ENCODE results near the gene MRNIP.

MRNIP gene, protein sequence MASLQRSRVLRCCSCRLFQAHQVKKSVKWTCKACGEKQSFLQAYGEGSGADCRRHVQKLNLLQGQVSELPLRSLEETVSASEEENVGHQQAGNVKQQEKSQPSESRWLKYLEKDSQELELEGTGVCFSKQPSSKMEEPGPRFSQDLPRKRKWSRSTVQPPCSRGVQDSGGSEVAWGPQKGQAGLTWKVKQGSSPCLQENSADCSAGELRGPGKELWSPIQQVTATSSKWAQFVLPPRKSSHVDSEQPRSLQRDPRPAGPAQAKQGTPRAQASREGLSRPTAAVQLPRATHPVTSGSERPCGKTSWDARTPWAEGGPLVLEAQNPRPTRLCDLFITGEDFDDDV

DNA sequence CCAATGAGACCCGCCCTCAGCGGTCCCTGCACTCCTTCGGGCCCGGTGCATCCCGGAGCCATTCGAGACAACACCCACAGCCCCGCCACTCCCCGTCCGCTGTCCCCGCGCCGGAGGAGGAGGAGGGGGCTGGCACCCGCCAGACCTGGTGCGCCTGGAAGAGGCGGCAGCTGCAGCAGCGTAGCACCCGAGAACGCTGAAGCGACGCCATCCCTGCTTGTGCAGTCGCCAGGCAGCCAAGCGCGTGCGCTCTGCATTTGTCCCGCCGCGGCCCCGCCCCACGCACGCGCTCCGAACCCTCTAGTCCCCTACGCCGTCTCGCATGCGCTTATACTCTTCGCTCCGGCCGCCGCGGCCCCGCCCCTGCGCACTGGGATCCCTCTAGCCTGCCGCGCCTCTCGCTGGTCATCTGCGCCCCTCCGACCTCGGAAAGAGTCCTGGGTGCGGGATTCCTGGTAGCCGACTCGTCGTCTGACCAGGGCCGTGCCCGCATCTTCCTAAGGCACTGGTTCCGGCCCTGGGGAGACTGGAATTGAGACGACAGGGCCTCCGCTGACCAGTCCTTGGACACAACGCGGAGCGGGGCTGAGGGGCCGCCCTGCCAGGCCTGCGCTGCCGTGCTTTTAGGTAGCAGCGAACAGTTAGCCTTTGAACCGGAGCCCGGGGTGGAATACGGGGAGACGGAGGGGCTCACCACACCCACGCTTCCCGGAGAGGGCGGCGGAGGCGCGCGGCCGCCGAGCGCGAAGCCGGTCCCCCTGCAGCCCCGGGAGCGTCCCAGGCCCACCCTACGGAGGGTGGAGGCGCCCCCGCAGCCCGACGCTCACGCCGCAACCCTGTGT lies at the start of gene MRNIP:
Gene MRNIP, minus strand, starts transcription at position 232 of the 842 bp plus-strand sequence. Its CDS starts 21 bp downstream, at position 211.
- peak; percentile 93 for DNase-seq (ENCODE audit: low spot score)

DNA sequence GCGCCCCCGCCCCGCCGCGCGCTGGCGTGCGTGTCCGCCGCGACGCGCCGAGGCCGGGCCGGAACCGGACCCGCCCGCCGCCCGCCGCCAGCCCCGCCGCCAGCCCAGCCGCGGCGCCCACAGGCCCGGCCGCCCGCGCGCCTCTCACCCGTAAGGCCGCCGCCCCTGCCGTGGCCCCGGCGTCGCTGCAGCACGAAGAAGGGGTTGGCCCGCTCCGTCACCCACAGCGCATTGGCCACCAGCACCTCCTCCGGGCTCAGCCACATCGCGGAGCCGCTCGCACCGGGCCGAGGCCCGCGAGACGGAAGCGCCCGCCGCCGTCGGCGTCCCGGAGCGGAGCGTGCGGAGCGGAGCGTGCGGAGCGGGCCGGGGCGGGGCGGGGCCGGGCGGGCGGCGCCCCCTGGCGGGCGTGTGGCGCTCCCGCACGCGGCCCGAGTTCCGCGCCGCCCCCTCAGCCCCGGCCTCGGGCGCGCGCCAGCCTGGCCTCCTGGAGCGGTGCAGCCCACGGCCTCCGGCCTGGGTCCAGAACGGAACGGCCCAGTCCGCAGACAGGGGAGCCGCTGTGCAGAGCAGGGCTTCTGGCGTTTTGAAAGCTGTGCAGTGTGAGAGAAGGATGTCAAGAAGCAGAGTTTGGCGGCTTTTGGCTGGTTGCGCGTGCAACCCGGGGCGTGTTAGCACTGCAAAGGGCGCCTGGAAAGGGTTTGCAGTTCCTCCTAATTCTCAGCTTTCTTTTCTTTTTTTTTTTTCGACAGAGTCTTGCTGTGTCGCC lies 49.1 kb upstream of the MRNIP start, which contains the start of gene TBC1D9B:
Gene TBC1D9B, minus strand, starts transcription at position 342 of the 769 bp plus-strand sequence. Its CDS starts 76 bp downstream, at position 266.
- DNase-seq (ENCODE audit: low spot score), result peak; percentile 75

DNA sequence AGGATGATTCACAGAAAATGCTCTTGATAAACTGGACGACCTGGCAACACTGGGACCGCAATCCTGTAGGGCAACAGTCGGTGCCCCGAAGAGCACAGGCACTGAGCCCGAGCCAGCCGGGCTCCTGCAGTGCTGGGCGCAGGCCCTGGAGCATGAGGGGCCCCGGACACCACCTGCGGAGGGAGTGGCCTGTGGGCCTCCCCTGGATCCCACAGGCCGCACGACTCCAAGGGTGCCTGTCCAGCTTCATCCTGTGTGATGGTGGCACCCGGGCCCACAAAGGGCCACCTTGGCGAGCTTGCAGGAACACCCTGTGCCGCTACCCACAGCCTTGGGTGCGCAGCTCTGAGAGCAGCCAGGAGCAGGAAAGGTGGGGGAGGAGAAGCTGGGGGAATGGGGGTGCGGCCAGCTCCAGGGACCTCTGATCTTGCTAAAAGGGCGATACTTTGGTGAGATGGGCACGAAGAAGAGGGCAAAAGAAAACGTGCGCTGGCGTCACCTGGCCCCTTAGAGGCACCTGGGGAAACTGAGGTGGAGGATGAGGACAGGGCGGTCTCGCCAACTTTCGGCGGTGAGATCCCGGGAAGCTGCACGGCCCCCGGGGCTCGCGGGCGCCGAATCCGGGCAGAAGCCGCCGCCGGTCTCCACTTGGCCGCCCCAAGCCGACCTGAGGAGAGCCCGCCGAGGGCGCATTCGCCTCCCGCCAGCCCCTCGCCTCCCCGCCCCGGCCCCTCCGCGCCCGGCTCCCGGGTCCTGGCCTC lies 48.4 kb upstream of the MRNIP start:
- DNase-seq (ENCODE audit: low spot score), result peak; percentile 22

DNA sequence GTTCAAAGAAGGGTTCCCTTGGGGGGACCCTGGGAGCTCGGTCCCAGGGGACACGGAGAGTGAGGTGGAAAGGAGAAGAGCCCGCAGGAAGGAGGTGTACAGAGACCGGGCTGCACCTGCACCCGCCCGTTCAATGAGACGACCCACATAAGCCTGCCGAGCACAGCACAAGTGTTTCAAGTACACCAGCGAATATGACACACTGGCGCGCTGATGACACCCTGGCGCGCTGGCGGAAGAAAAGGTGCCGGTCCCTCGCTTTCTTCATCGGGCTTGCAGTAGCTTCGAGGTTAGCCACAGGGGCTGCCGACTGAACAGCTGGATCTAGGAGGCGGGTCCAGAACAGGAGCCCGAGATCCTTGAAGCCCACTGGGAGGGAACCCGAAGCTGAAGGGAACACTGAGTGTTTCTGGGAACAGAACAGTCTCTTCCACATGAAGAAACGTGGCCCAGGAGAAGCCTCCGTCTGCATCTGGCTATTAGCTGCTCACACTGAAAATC lies 47.7 kb upstream of the MRNIP start:
- DNase-seq (ENCODE audit: low spot score), result no peak

DNA sequence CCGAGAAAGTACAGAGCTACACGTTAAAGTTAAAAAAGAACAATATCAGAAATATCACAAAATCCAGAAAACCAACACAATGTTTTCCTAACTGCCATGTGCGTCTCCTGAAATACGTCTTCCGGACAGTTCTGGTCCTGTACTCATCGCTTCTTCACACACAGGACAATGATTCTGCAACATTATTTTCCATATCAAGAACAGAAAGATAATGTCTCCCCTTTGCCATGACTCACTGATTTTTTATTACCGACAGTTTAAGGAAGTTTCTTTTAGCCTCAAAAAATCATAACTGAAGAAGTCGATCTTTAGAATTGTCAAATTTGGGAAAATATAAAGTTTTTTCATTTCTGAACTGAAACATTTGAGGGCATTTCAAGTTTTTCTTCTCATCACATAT lies 46.5 kb upstream of the MRNIP start:
- DNase-seq (ENCODE audit: low spot score), result no peak

DNA sequence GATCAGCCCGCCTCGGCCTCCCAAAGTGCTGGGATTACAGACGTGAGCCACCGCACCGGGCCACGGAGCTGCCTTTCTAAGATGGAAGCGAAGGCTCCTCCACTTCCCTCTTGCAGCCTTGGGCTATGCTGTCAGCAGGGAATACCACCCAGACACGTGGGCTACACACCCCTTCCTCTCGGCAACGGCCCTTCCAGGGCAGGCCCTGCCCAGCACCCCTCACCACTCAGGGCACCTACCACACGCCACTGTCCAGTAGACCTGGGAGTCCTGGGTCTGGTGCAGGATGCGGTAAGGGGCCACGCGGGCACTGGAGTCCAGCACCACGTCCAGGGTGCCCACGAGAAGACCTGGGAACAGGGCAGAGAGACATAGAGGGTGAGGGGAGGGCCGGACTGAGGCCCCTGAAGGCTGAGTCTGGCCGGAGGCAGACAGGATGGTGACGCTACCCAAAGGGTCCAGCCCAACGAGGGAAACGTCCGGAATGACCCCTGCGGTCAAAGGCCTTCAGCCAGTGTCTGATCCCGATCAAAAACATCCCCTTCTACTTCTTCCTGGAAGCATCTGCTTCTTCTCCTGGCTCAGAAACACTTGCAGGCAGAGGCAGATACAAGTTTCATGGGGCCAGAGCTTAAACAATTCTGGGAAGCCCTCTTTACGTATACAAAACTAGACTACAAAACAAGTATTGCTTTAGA lies 46.0 kb upstream of the MRNIP start:
- no peak for DNase-seq (ENCODE audit: low spot score)

DNA sequence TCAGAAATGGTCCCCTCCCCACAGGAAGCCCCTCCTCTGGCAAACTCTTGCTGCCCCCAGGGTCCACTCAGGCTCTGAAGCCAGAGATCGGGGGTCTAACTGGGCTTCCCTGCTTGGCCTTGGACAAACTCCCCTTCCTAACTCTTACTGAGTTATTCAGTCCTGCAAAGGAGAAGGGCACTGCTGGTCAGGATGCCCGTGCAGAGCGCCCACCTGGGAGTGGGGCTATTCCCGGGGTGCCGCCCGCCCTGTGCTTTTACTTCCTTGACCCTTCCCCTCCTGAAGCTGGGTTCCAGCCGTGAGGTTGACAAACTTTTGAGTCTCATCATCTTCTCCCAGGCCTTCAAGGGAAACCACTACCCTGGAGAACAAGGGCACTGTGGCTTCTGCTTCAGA lies 44.1 kb upstream of the MRNIP start:
- no peak for DNase-seq (ENCODE audit: low spot score)

DNA sequence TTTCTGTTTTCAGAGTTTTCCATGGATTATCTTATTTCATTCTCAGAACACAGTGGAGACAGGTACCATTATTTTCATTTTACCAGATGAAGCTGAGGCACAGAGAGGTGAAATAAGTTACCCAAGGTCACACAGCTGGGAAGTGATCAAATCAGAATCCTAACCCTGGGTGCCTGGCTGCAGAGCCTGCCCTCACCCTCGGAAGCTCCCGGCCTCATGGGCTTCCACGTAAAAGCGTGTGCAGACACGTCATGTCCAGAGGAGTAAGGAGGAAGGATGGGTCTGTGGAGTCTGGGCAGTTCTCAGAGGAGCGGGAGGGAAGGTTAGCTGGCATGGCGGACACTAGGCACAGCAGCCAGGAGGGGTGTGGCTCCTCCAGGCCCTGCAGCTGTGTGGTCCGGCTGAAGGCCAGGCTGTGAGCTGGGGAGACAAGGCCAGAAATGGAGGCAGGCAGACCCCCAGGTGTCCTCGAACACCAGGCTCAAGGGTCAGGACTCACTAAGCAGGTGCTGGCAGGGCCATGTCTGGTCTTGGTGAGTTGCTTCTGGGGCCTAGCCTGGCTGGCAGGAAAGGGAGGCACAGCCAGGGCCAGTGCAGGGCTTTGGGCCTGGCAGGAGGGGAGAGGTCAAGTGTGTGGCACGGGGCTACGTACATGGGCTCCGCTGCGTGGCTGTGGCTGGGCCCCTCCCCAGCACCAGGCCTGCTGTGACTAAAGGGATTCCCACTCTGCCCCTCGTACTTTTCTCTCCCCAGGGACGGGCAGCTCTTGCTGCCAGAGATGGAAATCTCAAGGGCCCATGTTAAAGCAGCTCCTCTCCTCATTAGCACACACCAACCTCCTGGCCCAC lies 43.5 kb upstream of the MRNIP start:
- DNase-seq (ENCODE audit: low spot score), result no peak

DNA sequence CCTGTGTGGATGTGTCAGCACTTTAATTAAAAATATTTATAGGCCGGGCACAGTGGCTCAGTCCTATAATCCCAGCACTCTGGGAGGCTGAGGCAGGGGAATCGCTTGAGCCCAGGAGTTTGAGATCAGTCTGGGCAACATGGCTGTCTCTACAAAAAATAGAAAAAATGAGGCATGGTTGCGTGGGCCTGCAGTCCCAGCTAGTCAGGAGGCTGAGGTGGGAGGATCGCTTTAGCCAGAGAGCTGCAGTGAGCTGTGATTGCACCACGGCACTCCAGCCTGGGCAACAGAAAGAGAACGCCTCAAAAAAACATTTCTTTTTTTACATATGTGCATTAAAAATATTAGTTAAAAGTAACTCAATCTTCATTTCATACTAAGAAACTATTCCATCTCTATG lies 42.8 kb upstream of the MRNIP start:
- DNase-seq (ENCODE audit: low spot score), result no peak

DNA sequence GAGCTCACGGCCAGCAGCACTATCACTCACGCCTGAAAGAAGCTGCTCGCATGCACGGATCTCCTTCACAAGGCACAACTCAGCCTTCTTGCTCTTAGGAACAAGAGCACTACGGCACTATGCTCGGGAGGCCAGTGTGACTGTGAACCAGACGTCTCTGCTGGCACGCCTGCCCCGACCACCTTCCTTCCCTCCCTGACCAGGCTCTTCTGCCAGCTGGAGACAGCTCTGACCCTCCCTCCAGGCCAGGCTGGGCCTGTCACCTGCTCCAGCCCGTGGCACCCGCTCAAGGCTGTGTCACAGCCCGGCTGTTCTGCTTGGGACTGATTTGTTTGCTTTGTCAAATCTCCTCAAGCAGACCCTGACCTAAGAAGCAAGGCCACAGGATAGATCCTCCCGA lies 42.1 kb upstream of the MRNIP start:
- DNase-seq (ENCODE audit: low spot score), result no peak

DNA sequence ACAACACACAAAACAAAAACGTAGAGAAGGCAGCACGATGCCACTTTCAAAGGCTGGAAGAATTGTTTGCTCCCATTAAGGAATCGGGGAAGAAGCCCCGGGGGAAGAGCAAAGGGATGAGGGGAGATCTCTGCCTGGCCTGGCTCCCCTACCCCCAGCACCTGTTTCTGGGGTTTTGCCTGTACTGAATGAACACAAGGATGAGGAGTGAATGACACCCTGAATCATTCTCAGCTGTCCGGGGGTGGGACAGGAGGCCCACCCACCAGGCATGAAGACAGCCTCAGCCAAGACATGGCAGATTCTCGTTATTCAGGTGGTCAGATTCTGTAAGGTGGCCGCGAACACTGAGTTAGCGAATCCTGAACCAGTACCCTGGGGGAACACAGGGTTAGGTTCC lies 41.6 kb upstream of the MRNIP start:
- no peak for DNase-seq (ENCODE audit: low spot score)

DNA sequence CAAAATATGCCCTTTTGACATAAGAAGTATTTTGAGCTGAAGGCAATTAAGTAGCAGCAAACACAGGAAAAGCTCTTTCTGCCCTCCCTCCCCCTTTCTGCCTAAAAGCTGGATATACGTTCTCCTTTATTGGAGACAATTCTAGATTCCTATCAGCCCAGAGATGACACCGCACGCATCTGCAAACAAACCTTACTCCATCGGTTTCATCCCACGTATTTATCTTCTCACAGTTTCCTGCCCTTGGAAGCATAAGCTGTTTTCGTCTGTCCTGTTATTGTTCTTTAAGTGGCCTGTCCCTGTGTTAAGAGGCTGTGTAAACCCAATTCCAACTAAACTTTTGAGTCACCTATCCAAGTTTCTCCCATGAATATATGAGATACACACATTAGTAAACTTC lies 37.2 kb upstream of the MRNIP start:
- DNase-seq (ENCODE audit: low spot score), result no peak

DNA sequence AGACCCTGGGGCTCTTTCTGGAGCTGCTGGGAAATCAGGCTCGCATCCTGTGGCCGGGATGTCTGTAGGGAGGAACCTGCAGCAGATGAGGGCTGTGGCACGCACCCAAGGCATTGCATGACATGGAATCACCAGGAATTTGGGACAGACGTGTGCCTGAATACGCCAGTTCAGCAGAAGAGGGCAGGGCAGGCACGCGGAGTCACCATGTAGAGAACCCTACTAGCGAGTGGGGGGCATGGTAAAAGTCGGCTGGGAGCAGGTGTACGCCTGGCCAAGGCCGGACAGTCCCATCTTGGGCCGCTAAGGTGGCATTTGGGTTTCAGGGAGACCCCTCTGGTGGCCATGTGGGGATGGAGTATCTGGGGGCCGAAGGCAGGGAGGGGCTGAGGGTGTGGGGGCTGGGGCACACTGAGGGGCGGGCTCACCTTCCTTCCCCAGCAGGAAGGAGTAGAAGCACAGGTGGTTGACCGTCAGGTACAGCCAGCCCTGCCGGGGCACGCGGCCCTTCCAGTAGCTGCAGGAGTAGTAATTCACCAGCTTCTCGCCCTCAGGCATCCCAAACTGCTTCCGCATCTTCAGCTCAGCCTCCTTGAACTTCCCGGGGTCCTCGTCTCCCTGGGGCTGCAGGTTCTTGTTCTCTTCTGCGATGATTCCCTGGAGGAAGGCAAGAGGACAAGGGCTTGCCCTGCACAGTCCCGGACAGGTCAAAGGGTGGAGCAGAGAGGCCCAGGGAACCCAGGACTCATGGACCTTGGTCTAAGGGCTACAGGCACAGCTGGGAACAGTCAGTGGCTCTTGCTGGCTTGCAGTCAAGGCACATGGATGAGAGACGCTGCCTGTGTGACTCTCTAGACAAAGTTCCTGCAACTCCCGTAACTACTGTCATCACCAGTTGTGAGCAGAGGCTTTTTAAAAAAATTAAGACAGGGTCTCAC lies 35.6 kb upstream of the MRNIP start:
- DNase-seq (ENCODE audit: low spot score), result no peak

DNA sequence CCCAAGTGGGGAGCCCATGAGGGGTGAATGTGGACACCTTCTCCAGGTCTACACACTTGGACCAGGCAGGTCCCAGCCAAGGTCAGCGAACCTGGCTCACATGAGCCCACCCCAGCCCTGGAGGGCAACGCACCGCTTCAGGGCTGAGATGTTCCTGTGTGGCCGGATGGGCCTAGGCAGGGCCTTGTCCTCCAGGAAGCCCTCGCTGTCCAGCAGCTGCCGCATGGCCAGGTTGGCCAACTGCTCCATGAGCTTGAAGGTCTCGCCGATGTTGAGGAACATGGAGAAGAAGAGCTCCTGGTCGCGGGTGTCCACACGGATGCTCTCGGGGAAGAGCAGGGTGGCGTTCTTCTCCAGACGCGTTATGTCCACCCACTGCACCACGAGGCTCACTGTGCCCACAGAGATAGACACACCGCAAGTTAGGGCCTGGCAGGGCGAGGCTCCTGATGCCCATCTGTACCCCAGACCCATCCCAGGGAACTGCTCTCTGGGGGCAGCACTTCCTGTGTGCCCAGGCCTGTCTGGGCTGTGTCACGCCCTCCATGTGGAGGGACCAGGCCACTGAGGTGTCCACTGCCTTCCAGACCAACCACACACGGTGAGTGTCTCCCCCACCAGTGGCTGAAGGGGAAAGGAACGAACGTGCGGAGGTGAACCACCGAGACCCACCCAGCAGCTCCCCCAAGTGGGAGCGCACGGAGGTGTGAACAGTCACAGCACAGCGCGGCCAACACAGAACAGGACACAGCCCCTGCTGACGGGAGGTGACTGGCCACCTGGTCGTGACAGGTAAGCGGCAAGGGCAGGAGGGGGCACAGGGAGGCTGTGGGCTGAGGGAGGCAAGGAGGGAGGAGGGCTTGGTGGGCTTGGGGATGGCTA lies 34.7 kb upstream of the MRNIP start:
- DNase-seq (ENCODE audit: low spot score), result no peak

DNA sequence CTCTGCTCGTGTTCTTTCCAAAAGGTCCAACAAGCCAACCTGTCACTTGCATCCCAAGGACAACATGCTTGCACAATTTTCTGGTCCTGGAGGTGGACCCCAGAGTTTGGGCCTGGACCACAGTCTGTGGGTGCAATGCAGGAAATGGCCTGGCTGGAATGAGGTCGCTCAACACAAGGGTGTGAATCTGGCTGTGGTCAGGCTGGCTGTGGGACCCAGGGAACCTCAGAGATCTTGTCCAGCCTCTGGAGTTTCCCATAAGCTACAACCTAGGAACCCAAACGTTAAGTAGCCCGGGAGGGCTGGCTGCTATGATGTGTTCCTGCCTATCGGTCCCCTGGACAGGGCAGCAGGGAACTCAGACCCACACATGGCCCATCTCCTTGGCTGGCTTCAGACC lies 33.6 kb upstream of the MRNIP start:
- no peak for DNase-seq (ENCODE audit: low spot score)

DNA sequence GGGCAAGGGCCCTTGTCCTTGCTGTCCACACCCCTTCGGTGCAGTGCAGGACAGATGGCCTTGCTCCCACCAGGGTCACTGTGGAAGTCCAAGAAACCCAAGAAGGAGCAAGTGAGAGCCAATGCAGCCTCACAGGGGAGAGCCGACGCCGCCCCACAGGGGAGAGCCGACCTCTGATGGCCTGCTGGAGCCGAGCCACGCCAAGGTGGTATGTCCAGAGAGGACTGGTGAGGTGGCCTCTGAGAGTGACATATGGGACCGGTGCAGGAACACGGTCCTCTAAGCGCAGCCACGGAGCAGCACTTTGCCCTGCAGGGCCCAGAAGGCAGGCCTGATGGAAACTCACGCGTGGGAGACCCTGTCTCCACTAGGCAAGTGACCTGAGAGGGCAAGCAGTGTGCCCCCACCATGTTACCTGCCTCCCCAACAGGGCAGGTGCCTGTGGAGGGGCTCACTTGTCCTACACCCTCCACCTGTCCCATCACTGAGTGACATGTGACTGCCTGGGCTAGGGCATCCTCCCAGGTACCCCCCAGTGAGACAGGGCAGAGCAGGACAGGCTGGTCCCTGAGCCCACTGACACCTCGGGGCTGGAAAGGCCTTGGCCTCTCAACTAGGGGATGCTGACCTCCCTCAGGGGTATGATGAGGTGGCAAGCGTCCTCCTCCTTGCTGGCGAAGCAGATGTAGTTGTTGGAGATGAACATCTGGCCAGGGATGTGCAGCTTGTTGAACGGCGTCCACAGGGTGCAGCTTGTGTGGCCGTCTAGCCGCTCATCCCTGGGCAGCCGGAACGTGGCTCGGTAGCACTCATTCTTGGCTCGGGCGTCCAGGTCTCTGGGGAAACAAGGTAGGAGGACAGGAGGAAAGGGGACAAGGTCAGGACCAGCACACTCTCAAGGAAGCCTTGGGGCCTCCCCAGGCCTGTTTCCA lies 32.4 kb upstream of the MRNIP start:
- no peak for DNase-seq (ENCODE audit: low spot score)

DNA sequence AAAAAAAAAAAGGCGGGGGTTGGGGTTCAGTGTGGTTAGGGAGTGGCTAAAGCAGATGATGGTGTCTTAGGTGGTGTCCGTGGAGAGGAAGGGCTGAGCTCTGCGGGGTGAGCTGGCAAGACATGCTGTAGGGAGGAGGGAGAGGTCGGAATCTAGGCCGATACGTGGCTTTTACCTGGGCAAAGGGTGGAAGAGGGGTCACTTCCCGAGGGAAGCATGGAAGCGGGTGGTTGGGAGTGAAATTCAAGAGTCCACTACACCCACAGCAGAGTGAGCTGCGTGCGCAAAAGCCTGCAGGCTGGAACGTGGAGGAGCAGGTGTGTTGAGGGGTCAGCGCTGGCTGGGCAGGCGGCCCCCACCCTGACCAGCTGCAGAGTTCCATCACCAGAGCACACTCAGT lies 31.3 kb upstream of the MRNIP start:
- DNase-seq (ENCODE audit: low spot score), result no peak
